Trophoblast cell (in vitro differentiated cells and primary cell): ENCODE data around the gene MTM1.

Experiments used
- DNase-seq, 2 donors: peaks; one replicate each; pipeline ENCODE4 v3.0.0-alpha.2; 2016
- H2AFZ ChIP-seq: 2 replicates; pipeline ENCODE4 v1.6.1; 2013; ENCODE audit warnings: low read length, moderate library complexity, mild to moderate bottlenecking; ENCODE audit not compliant: insufficient read depth, poor library complexity
- H2AK5ac ChIP-seq: 2 replicates; pipeline ENCODE4 v1.6.1; 2013; ENCODE audit warnings: mild to moderate bottlenecking, low read length
- H2BK120ac ChIP-seq: 2 replicates; pipeline ENCODE4 v1.6.1; 2013; ENCODE audit warnings: low read length, mild to moderate bottlenecking, moderate library complexity; ENCODE audit not compliant: insufficient read depth, poor library complexity
- H2BK12ac ChIP-seq: 2 replicates; pipeline ENCODE4 v1.6.1; 2013; ENCODE audit warnings: mild to moderate bottlenecking, low read length, moderate library complexity
- H2BK5ac ChIP-seq: 2 replicates; pipeline ENCODE4 v1.6.1; 2013; ENCODE audit warnings: low read length, low read depth, moderate library complexity, mild to moderate bottlenecking; ENCODE audit not compliant: poor library complexity
- H3K14ac ChIP-seq: 2 replicates; pipeline ENCODE4 v1.6.1; 2013; ENCODE audit warnings: mild to moderate bottlenecking, low read length
- H3K18ac ChIP-seq: 2 replicates; pipeline ENCODE4 v1.6.1; 2013; ENCODE audit warnings: mild to moderate bottlenecking, low read length
- H3K23ac ChIP-seq: 2 replicates; pipeline ENCODE4 v1.6.1; 2013; ENCODE audit warnings: low read length
- H3K27ac ChIP-seq: 2 replicates; pipeline ENCODE4 v1.5.1; 2013; ENCODE audit warnings: low read depth, mild to moderate bottlenecking, inconsistent platforms, low read length, moderate library complexity
- H3K27me3 ChIP-seq: 2 replicates; pipeline ENCODE4 v1.6.1; 2013; ENCODE audit warnings: inconsistent platforms, mild to moderate bottlenecking, low read length, moderate library complexity; ENCODE audit not compliant: insufficient read depth
- H3K36me3 ChIP-seq, 2 experiments: 1 replicate in 1 of 2; 2 replicates in 1 of 2; pipeline ENCODE4 v1.6.1; 2013; ENCODE audit warnings: low read length in 2 of 2, mild to moderate bottlenecking in 2 of 2, moderate library complexity in 1 of 2; ENCODE audit not compliant: insufficient read depth in 2 of 2, control insufficient read depth in 1 of 2
- H3K4ac ChIP-seq: 2 replicates; pipeline ENCODE4 v1.6.1; 2013; ENCODE audit warnings: low read depth, mild to moderate bottlenecking, low read length, moderate library complexity
- H3K4me1 ChIP-seq, 2 experiments: 1 replicate in 1 of 2; 2 replicates in 1 of 2; pipeline ENCODE4 v1.6.1; 2013; ENCODE audit warnings: low read length in 2 of 2, mild to moderate bottlenecking in 2 of 2, moderate library complexity in 1 of 2; ENCODE audit not compliant: insufficient read depth in 2 of 2, control insufficient read depth in 1 of 2
- H3K4me2 ChIP-seq: 2 replicates; pipeline ENCODE4 v1.6.1; 2013; ENCODE audit warnings: inconsistent platforms, mild to moderate bottlenecking, low read length, moderate library complexity
- H3K4me3 ChIP-seq: 2 replicates; pipeline ENCODE4 v1.5.1; 2013; ENCODE audit warnings: mild to moderate bottlenecking, low read depth, low read length, inconsistent platforms
- H3K79me1 ChIP-seq: one replicate; pipeline ENCODE4 v1.6.1; 2013; ENCODE audit warnings: low read length
- H3K79me2 ChIP-seq: 2 replicates; pipeline ENCODE4 v1.6.1; 2013; ENCODE audit warnings: low read length, mild to moderate bottlenecking; ENCODE audit not compliant: control insufficient read depth, insufficient read depth, poor library complexity
- H3K9ac ChIP-seq: 2 replicates; pipeline ENCODE4 v1.6.1; 2013; ENCODE audit warnings: mild to moderate bottlenecking, low read length
- H3K9me3 ChIP-seq: 2 replicates; pipeline ENCODE4 v1.6.1; 2013; ENCODE audit warnings: low read depth, mild to moderate bottlenecking, control low read depth, inconsistent platforms, low read length; ENCODE audit not compliant: insufficient read depth
- H4K12ac ChIP-seq: 2 replicates; pipeline ENCODE4 v1.6.1; 2013; ENCODE audit warnings: low read depth, mild to moderate bottlenecking, low read length, moderate library complexity
- H4K8ac ChIP-seq: 2 replicates; pipeline ENCODE4 v1.6.1; 2013; ENCODE audit warnings: low read depth, mild to moderate bottlenecking, low read length, moderate library complexity
- H4K91ac ChIP-seq: one replicate; pipeline ENCODE4 v1.6.1; 2013; ENCODE audit warnings: low read depth, mild to moderate bottlenecking, low read length, moderate library complexity
- WGBS: extraction: QIAGEN DNeasy Blood & Tissue Kit; methylation state at CpG from one replicate; pipeline ENCODE4 v1.1.7; 2013; ENCODE audit warnings: missing lambda C conversion rate; ENCODE audit not compliant: insufficient read length, insufficient coverage; ENCODE audit errors: extremely low coverage; 5-methylcytosine and 5-hydroxymethylcytosine counted together

Gene MTM1

GRCh38 chrX:150602743-150603142, 34.3 kb downstream of the MTM1 start:
- no peak overlapping the region for H4K8ac ChIP-seq
- H3K4ac ChIP-seq = no peak overlapping the region
- H3K14ac ChIP-seq = no peak overlapping the region
- H3K36me3 ChIP-seq = peaks cover 0 to 3% of the 10 kb centered on the region in 2 experiments
- H2BK120ac ChIP-seq = no peak overlapping the region
- no CpG with 5 or more reads among the region's 3 CpGs for WGBS
- H2BK5ac ChIP-seq = no peak overlapping the region
- H3K4me2 ChIP-seq = no peak overlapping the region
- H3K27ac ChIP-seq = no peak overlapping the region
- no peak overlapping the region for H2AK5ac ChIP-seq
- H3K27me3 ChIP-seq = no peaks in the 10 kb centered on the region
- no peak overlapping the region for H3K18ac ChIP-seq
- DNase-seq = no peak
- H3K79me1 ChIP-seq = no peaks in the 10 kb centered on the region
- H3K4me1 ChIP-seq = no peaks in the 10 kb centered on the region
- H4K12ac ChIP-seq = no peak overlapping the region
- no peak overlapping the region for H3K23ac ChIP-seq
- H3K4me3 ChIP-seq = no peak overlapping the region
- H3K9ac ChIP-seq = no peak overlapping the region
- H2BK12ac ChIP-seq = no peak overlapping the region
- H3K9me3 ChIP-seq = no peaks in the 10 kb centered on the region
- no peak overlapping the region for H4K91ac ChIP-seq
- H3K79me2 ChIP-seq = no peaks in the 10 kb centered on the region
- H2AFZ ChIP-seq = no peak overlapping the region

DNA sequence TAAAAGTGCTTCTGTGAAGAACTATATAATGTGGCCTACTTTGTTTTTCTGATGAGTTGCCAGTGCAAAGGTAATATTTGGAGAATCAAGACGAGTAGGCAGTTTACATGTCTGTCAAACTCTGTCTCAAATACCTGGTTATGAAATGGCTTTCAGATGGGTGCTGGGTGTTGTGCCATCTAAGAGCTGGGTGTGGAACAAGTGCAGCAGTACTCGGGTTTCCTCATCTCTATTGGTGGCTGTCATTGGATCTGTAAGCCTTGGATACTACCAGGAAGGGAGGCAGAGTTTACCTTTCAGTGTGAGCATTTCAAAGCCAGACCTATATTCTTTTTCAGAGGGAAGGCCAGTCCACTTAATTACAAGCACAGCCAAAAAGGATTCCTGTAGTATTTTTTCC, 37.2 kb downstream of the MTM1 start:
- H3K4me1 ChIP-seq = no peaks in the 10 kb centered on the region
- no peak overlapping the region for H4K8ac ChIP-seq
- H3K4ac ChIP-seq = no peak overlapping the region
- no peak overlapping the region for H2BK5ac ChIP-seq
- H3K36me3 ChIP-seq = peaks cover 0 to 3% of the 10 kb centered on the region in 2 experiments
- no CpG with 5 or more reads among the region's 2 CpGs for WGBS
- no peak overlapping the region for H3K4me2 ChIP-seq
- no peak overlapping the region for H4K12ac ChIP-seq
- no peaks in the 10 kb centered on the region for H3K27me3 ChIP-seq
- DNase-seq = no peak
- no peak overlapping the region for H3K14ac ChIP-seq
- no peak overlapping the region for H2AK5ac ChIP-seq
- no peak overlapping the region for H2BK12ac ChIP-seq
- H2BK120ac ChIP-seq = no peak overlapping the region
- H3K9me3 ChIP-seq = no peaks in the 10 kb centered on the region
- H3K23ac ChIP-seq = no peak overlapping the region
- no peaks in the 10 kb centered on the region for H3K79me2 ChIP-seq
- H3K27ac ChIP-seq = no peak overlapping the region
- no peak overlapping the region for H2AFZ ChIP-seq
- H3K79me1 ChIP-seq = no peaks in the 10 kb centered on the region
- H3K18ac ChIP-seq = no peak overlapping the region
- H3K9ac ChIP-seq = no peak overlapping the region
- H4K91ac ChIP-seq = no peak overlapping the region
- no peak overlapping the region for H3K4me3 ChIP-seq

GRCh38 chrX:150607201-150607600, 38.8 kb downstream of the MTM1 start:
- no peak overlapping the region for H2BK120ac ChIP-seq
- H2AK5ac ChIP-seq = no peak overlapping the region
- no peak for DNase-seq
- no peak overlapping the region for H3K18ac ChIP-seq
- no peak overlapping the region for H3K4me2 ChIP-seq
- no peaks in the 10 kb centered on the region for H3K9me3 ChIP-seq
- H3K4me3 ChIP-seq = no peak overlapping the region
- no peaks in the 10 kb centered on the region for H3K79me2 ChIP-seq
- H3K4ac ChIP-seq = no peak overlapping the region
- H3K4me1 ChIP-seq = no peaks in the 10 kb centered on the region
- H3K14ac ChIP-seq = no peak overlapping the region
- no peak overlapping the region for H4K91ac ChIP-seq
- H3K27ac ChIP-seq = no peak overlapping the region
- H2BK12ac ChIP-seq = no peak overlapping the region
- no peak overlapping the region for H2BK5ac ChIP-seq
- H2AFZ ChIP-seq = no peak overlapping the region
- H4K8ac ChIP-seq = no peak overlapping the region
- WGBS = no CpG with 5 or more reads among the region's 5 CpGs
- H3K79me1 ChIP-seq = no peaks in the 10 kb centered on the region
- no peak overlapping the region for H3K23ac ChIP-seq
- peaks cover 0 to 2% of the 10 kb centered on the region in 2 experiments for H3K36me3 ChIP-seq
- H4K12ac ChIP-seq = no peak overlapping the region
- H3K9ac ChIP-seq = no peak overlapping the region
- H3K27me3 ChIP-seq = no peaks in the 10 kb centered on the region

- Histone ChIP-seq H3K4ac (no peak overlapping the region), H2AFZ (no peak overlapping the region), H4K8ac (no peak overlapping the region), H3K36me3 (peaks cover 2 to 3% of the 10 kb centered on the region in 2 experiments), H3K9me3 (no peaks in the 10 kb centered on the region), H3K79me1 (no peaks in the 10 kb centered on the region), H3K23ac (no peak overlapping the region), H3K4me3 (no peak overlapping the region), H3K9ac (no peak overlapping the region), H3K27ac (no peak overlapping the region), H2BK12ac (no peak overlapping the region), H2BK120ac (no peak overlapping the region), H3K4me2 (no peak overlapping the region), H3K14ac (no peak overlapping the region), H3K4me1 (no peaks in the 10 kb centered on the region), H4K12ac (no peak overlapping the region), H2AK5ac (no peak overlapping the region), H2BK5ac (no peak overlapping the region), H3K79me2 (no peaks in the 10 kb centered on the region), H4K91ac (no peak overlapping the region), H3K18ac (no peak overlapping the region), H3K27me3 (no peaks in the 10 kb centered on the region)
- DNase-seq = no peak
Observed at GRCh38 chrX:150610043-150610442, 41.6 kb downstream of the MTM1 start.
